ENCODE measurements around the gene PHLDB2.

- TF ChIP-seq CTCF (IDR thresholded peaks at IDR 0.05) (no peak), POLR2A (IDR thresholded peaks at IDR 0.05; ENCODE audit: low read depth) (no peak)
Measured at GRCh38 chr3:111882194-111882593, 23.1 kb downstream of the PHLDB2 start.

Data from esophagus muscularis mucosa (tissue), 3 donors.